Medulla oblongata (tissue), 1 donor: ENCODE results near the gene B3GNT4.
A peak's percentile ranks its signal among the peaks of the same experiment; 100 is the strongest.
"Not testable (repeated sequence)": the region's sequence is repeated elsewhere in the genome, so short reads cannot be mapped to it uniquely, and the experiment has no call there.

ENCODE experiments used
- DNase-seq: peaks from one replicate; pipeline ENCODE4 v3.0.0-alpha.2; 2015; ENCODE audit errors: extremely low spot score

The B3GNT4 gene

GRCh38 chr12:122203301-122204166 is at the start of gene B3GNT4:
Gene B3GNT4, plus strand, starts transcription at chr12:122203709. Its CDS starts 910 bp downstream, at chr12:122204619.
- DNase-seq = no peak

GRCh38 chr12:122155705-122156104 is 47.8 kb upstream of the B3GNT4 start:
- no peak for DNase-seq

GRCh38 chr12:122158700-122159285 is 44.7 kb upstream of the B3GNT4 start:
- DNase-seq = no peak

- DNase-seq = no peak
Measured at GRCh38 chr12:122159882-122160281, 43.6 kb upstream of the B3GNT4 start.

- no peak for DNase-seq
Measured at GRCh38 chr12:122160761-122161160, 42.7 kb upstream of the B3GNT4 start.

GRCh38 chr12:122161682-122162081 is 41.8 kb upstream of the B3GNT4 start:
- no peak for DNase-seq

- no peak for DNase-seq
Measured at GRCh38 chr12:122162976-122163375, 40.5 kb upstream of the B3GNT4 start.

- DNase-seq = no peak
Measured at GRCh38 chr12:122166422-122167349, 36.8 kb upstream of the B3GNT4 start.

GRCh38 chr12:122167356-122167925 is 36.1 kb upstream of the B3GNT4 start:
- DNase-seq = no peak

- no peak for DNase-seq
Measured at GRCh38 chr12:122168492-122168891, 35.0 kb upstream of the B3GNT4 start.

- no peak for DNase-seq
Measured at GRCh38 chr12:122171399-122171798, 32.1 kb upstream of the B3GNT4 start.

GRCh38 chr12:122172262-122172939 is 31.1 kb upstream of the B3GNT4 start:
- no peak for DNase-seq

- DNase-seq = no peak
Measured at GRCh38 chr12:122174155-122174845, 29.2 kb upstream of the B3GNT4 start, which contains the start of gene IL31. Gene IL31, minus strand, starts transcription at chr12:122174221. Its CDS starts 49 bp downstream, at chr12:122174172.

GRCh38 chr12:122176473-122176872 is 27.0 kb upstream of the B3GNT4 start:
- not testable (repeated sequence) for DNase-seq

- DNase-seq = peak; percentile 14
Measured at GRCh38 chr12:122182887-122183587, 20.5 kb upstream of the B3GNT4 start, which contains the start of gene LRRC43. Gene LRRC43, plus strand, starts transcription at chr12:122183123. Its CDS starts 22 bp downstream, at chr12:122183145.

GRCh38 chr12:122183588-122183940 is 19.9 kb upstream of the B3GNT4 start:
- no peak for DNase-seq

GRCh38 chr12:122184517-122184916 is 19.0 kb upstream of the B3GNT4 start:
- DNase-seq = no peak

- DNase-seq = no peak
Measured at GRCh38 chr12:122185079-122185478, 18.4 kb upstream of the B3GNT4 start.

- no peak for DNase-seq
Measured at GRCh38 chr12:122185494-122186082, 17.9 kb upstream of the B3GNT4 start.
